Subcutaneous abdominal adipose tissue (tissue), 5 donors: Measurements from ENCODE around the gene AGAP1.

ENCODE experiments used
- H3K27ac ChIP-seq: one replicate; pipeline ENCODE4 v1.7.0; 2013; ENCODE audit warnings: low read depth, mild to moderate bottlenecking, inconsistent platforms, low read length, moderate library complexity
- H3K27me3 ChIP-seq, 5 donors: one replicate each; pipeline ENCODE4 v1.7.0; 2013; ENCODE audit warnings: low read length in 5 of 5, inconsistent platforms in 1 of 5; ENCODE audit not compliant: control insufficient read depth in 5 of 5, insufficient read depth in 4 of 5
- H3K36me3 ChIP-seq, 5 donors: one replicate each; pipeline ENCODE4 v1.7.0; 2013; ENCODE audit warnings: low read length in 5 of 5; ENCODE audit not compliant: control insufficient read depth in 5 of 5, insufficient read depth in 5 of 5
- H3K4me1 ChIP-seq, 5 donors: one replicate each; pipeline ENCODE4 v1.7.0; 2013; ENCODE audit warnings: low read length in 5 of 5, mild to moderate bottlenecking in 3 of 5, moderate library complexity in 1 of 5; ENCODE audit not compliant: control insufficient read depth in 5 of 5, insufficient read depth in 5 of 5
- H3K4me3 ChIP-seq, 5 donors: one replicate each; pipeline ENCODE4 v1.7.0; 2013; ENCODE audit warnings: low read length in 5 of 5, low read depth in 1 of 5
- H3K9ac ChIP-seq, 5 donors: one replicate each; pipeline ENCODE4 v1.7.0; 2013; ENCODE audit warnings: low read length in 5 of 5, mild to moderate bottlenecking in 4 of 5, moderate library complexity in 3 of 5
- H3K9me3 ChIP-seq, 5 donors: one replicate each; pipeline ENCODE4 v1.7.0; 2013; ENCODE audit warnings: low read length in 5 of 5; ENCODE audit not compliant: control insufficient read depth in 5 of 5
- donor health status: healthy.
- donor health status: healthy.
- donor health status: healthy.
- donor health status: healthy.
- donor health status: healthy.

Gene AGAP1

DNA sequence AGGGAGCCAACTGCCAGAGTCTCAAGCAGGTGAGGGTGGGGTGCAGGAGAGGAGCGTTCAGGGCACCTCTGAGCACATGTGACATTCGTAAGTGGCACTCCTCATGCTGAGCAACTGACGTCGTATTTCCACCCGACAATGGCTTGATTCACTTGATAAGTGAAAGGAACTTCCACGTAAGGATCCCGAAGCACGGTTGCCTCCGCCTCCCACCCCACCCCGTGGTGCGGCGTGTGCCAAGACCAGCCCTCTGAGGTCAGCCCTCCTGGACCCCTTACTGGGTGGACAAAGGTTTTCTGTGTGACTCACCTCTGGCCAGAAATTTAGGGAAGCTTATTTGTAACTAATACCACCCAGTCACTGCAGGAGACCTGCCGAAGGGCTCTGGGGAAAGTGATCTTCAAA, 59.9 kb downstream of the AGAP1 start:
- no peaks in the 10 kb centered on the region for H3K27me3 ChIP-seq
- no peaks in the 10 kb centered on the region for H3K9me3 ChIP-seq
- no peak overlapping the region for H3K4me3 ChIP-seq
- peaks cover 5 to 37% (median 23%) of the 10 kb centered on the region in 5 donors for H3K4me1 ChIP-seq
- peaks cover 0 to 2% (median 0%) of the 10 kb centered on the region in 5 donors for H3K36me3 ChIP-seq
- H3K9ac ChIP-seq: no peak overlapping the region
- no peak overlapping the region for H3K27ac ChIP-seq

GRCh38 chr2:235554385-235554784, 60.5 kb downstream of the AGAP1 start:
- Histone ChIP-seq H3K4me1 (peaks cover 5 to 35% (median 22%) of the 10 kb centered on the region in 5 donors), H3K4me3 (no peak overlapping the region)

GRCh38 chr2:235554936-235555335, 61.1 kb downstream of the AGAP1 start:
- peaks cover 0 to 2% (median 0%) of the 10 kb centered on the region in 5 donors for H3K36me3 ChIP-seq
- H3K27me3 ChIP-seq: no peaks in the 10 kb centered on the region
- no peaks in the 10 kb centered on the region for H3K9me3 ChIP-seq
- no peak overlapping the region for H3K27ac ChIP-seq
- H3K4me1 ChIP-seq: peaks cover 5 to 35% (median 22%) of the 10 kb centered on the region in 5 donors
- no peak overlapping the region for H3K9ac ChIP-seq
- no peak overlapping the region for H3K4me3 ChIP-seq

More at GRCh38 chr2:235554385-235554784, 60.5 kb downstream of the AGAP1 start:
- H3K9ac ChIP-seq: no peak overlapping the region
- H3K9me3 ChIP-seq: no peaks in the 10 kb centered on the region
- no peak overlapping the region for H3K27ac ChIP-seq
- H3K27me3 ChIP-seq: no peaks in the 10 kb centered on the region
- peaks cover 0 to 2% (median 0%) of the 10 kb centered on the region in 5 donors for H3K36me3 ChIP-seq

DNA sequence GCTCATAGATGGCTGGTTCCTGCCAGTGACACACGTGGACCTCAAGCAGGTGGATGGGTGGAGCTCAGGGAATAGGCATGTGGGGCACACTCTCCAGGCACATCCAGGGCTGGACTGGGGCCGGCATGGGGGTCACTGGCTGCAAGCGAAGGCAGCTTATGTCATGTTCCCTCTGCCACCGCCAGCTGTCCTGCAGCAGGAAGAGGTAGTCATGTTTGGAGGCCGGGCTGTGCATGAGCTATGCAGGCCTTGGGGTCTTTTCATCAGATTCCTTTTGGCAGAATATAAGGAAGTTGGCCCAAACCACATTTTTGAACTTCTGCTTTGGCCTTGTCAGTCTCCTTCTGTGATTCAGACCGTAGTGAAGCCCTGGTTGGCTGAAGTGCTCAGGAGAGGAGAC, 61.5 kb downstream of the AGAP1 start:
- H3K27ac ChIP-seq: no peak overlapping the region
- H3K9me3 ChIP-seq: no peaks in the 10 kb centered on the region
- H3K4me3 ChIP-seq: no peak overlapping the region

GRCh38 chr2:235556086-235556485, 62.2 kb downstream of the AGAP1 start:
- Histone ChIP-seq H3K27ac (no peak overlapping the region), H3K27me3 (no peaks in the 10 kb centered on the region), H3K4me1 (peaks cover 5 to 35% (median 22%) of the 10 kb centered on the region in 5 donors), H3K9ac (no peak overlapping the region), H3K4me3 (no peak overlapping the region), H3K36me3 (no peaks in the 10 kb centered on the region), H3K9me3 (no peaks in the 10 kb centered on the region)

More for the DNA sequence above, 61.5 kb downstream of the AGAP1 start:
- Histone ChIP-seq H3K27me3 (no peaks in the 10 kb centered on the region), H3K4me1 (peaks cover 5 to 35% (median 22%) of the 10 kb centered on the region in 5 donors), H3K36me3 (no peaks in the 10 kb centered on the region), H3K9ac (no peak overlapping the region)

DNA sequence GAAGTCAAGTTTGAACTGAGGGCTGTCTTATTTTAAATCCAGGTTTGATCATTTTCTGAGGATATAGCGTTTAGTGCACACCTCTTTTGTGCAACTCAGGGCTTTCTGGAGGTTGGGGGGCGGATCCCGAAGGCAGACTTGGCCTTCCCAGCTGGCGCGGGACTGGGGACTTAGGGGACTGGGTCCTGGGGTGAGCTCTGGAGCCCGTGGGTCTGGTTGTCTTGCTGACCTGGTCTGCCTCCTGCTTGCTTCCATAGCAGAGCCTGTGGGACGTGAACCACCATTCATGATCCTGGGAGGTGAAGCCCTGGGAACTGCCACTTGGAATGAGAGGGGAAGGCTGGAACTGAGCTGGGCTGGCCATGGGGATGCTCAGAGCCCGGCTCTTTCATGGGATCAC, 63.1 kb downstream of the AGAP1 start:
- H3K36me3 ChIP-seq: no peaks in the 10 kb centered on the region
- H3K4me3 ChIP-seq: no peak overlapping the region
- H3K9ac ChIP-seq: no peak overlapping the region
- no peak overlapping the region for H3K27ac ChIP-seq
- H3K27me3 ChIP-seq: no peaks in the 10 kb centered on the region
- peaks cover 5 to 29% (median 18%) of the 10 kb centered on the region in 5 donors for H3K4me1 ChIP-seq
- H3K9me3 ChIP-seq: no peaks in the 10 kb centered on the region

- Histone ChIP-seq H3K4me1 (peaks cover 0 to 20% (median 9%) of the 10 kb centered on the region in 5 donors), H3K27ac (no peak overlapping the region), H3K9ac (no peak overlapping the region), H3K27me3 (no peaks in the 10 kb centered on the region), H3K4me3 (no peak overlapping the region), H3K9me3 (no peaks in the 10 kb centered on the region), H3K36me3 (no peaks in the 10 kb centered on the region)
These were observed 64.1 kb downstream of the AGAP1 start for GRCh38 chr2:235557903-235558302.

DNA sequence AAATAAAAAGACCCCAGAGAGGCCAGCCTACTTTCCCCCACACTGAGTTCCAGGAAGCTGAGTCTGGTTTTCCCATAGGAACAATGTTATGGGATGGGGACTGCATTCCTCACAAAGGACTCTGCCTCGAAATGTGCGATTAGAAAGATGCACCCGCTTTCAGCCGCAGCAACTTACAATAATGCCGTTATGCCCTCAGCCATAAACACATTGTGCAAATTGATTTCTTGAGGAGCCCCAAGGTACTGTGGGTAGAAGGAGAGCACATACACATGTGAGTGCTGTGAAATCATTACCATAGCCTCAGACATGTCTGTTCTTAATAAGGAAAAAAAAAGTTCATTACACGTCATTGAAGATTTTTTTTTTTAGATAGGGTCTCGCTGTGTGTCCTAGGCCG, 64.7 kb downstream of the AGAP1 start:
- no peak overlapping the region for H3K27ac ChIP-seq
- no peak overlapping the region for H3K4me3 ChIP-seq
- no peak overlapping the region for H3K9ac ChIP-seq
- H3K9me3 ChIP-seq: no peaks in the 10 kb centered on the region
- no peaks in the 10 kb centered on the region for H3K27me3 ChIP-seq
- H3K4me1 ChIP-seq: peaks cover under 1 to 22% (median 16%) of the 10 kb centered on the region in 5 donors
- H3K36me3 ChIP-seq: no peaks in the 10 kb centered on the region

- no peaks in the 10 kb centered on the region for H3K36me3 ChIP-seq
- H3K27me3 ChIP-seq: no peaks in the 10 kb centered on the region
- H3K9ac ChIP-seq: no peak overlapping the region
- H3K9me3 ChIP-seq: no peaks in the 10 kb centered on the region
- H3K4me1 ChIP-seq: peaks cover 5 to 23% (median 18%) of the 10 kb centered on the region in 5 donors
- no peak overlapping the region for H3K4me3 ChIP-seq
- no peak overlapping the region for H3K27ac ChIP-seq
These were observed 66.5 kb downstream of the AGAP1 start for GRCh38 chr2:235560345-235560744.

DNA sequence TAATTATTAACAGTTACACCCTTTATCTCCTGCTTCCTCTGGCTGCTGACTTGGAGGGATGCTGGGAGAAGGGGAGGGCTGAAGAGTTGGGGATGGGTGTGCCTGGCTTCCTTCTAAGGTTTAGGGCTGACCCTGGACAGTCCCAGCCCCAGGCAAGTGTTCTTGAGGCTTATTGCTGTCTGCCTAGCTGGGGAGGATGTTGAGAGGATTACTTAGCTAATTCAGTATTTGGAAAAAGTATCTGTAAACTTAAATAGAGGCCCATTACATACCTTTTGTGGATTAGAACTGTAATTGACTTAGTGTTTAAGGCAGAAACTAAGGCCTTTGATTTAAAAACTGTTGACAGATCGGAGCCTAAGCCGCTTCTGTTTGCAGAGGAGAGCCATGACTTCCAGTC, 67.6 kb downstream of the AGAP1 start:
- no peaks in the 10 kb centered on the region for H3K27me3 ChIP-seq
- H3K27ac ChIP-seq: no peak overlapping the region
- no peaks in the 10 kb centered on the region for H3K36me3 ChIP-seq
- H3K9ac ChIP-seq: no peak overlapping the region
- H3K4me1 ChIP-seq: peaks cover 5 to 17% (median 14%) of the 10 kb centered on the region in 5 donors
- H3K4me3 ChIP-seq: no peak overlapping the region
- no peaks in the 10 kb centered on the region for H3K9me3 ChIP-seq
